Right forelimb (tissue), 1 donor: ENCODE measurements around the gene ACE2.

Experiments
- DNase-seq: peaks from one replicate; pipeline ENCODE4 v3.0.0-alpha.2; 2018

The ACE2 gene

GRCh38 chrX:15570145-15570544, 30.6 kb downstream of the ACE2 start:
- no peak for DNase-seq

GRCh38 chrX:15567886-15568616, 32.7 kb downstream of the ACE2 start:
- no peak for DNase-seq

GRCh38 chrX:15567267-15567666, 33.5 kb downstream of the ACE2 start:
- DNase-seq, result no peak

- DNase-seq, result no peak
Observed at GRCh38 chrX:15566244-15566643, 34.5 kb downstream of the ACE2 start.

DNA sequence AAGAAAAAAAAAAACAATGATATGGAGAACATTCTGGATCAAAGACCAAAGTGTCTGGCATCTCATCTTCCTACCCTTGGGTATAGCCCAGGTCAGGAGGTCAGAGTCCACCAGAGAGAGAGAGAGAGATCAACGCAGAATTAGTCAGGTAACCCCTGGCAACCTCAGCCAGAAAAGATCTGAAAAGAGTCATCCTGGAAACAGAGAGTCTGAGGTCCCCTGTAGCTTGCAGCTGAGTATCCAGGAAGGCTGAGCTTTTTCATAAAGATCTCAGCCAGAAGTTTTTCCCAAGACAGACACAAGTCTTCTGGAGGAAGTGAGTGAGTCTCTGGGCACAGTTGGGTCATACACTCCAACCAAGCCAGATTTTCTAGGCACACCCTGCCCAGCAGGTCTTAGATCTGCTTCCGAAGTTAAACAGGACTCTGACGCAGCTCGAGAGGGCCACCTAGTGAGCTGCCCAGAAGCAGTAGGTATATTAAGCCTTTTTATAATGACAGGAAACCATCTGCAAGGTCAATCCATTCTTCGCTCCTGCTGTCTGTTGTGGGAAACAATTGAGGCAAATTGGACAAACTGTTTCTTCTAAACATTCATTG, 35.7 kb downstream of the ACE2 start:
- no peak for DNase-seq

GRCh38 chrX:15563056-15563455, 37.7 kb downstream of the ACE2 start:
- DNase-seq, result no peak

GRCh38 chrX:15560924-15561323, 39.8 kb downstream of the ACE2 start:
- DNase-seq, result no peak

DNA sequence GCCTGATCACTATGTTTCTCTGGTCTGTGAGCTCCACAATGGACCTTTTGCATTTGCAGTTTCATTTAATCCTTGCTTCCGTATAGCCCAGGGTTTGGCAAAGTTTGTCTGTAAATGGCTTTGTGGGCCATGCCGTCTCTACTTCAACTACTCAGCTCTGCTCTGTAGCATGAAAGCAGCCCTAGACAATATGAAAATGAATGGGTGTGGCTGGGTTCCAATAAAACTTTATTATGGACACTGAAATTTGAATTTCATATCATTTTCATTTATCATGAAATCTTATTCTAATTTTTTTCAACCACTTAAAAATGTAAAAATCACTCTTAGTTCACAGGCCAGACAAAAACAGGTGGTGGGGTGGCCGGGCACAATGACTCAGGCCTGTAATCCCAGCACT, 41.5 kb downstream of the ACE2 start:
- DNase-seq, result no peak

- DNase-seq, result no peak
Observed at GRCh38 chrX:15549189-15550012, 51.4 kb downstream of the ACE2 start.

DNA sequence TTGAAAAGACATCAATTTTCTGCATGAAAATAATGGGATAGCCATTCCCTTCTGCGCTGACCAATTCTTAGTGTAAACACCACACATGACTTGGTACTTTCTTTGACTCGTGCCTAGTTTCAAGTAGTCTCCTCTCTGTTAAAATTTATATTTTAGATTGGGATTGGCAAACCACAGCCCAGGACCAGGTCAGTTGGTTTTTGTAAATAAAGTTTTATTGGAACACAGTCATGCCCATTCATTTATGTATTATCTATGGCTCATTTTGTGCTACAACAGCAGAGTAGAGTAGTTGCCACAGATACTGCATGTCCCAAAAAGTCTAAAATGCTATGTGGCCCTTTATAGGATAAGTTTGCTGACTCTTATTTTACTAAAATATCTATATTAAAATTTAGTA, 53.4 kb downstream of the ACE2 start:
- DNase-seq, result no peak

- no peak for DNase-seq
Observed at GRCh38 chrX:15546745-15547144, 54.0 kb downstream of the ACE2 start.

GRCh38 chrX:15530318-15530717, 70.4 kb downstream of the ACE2 start:
- no peak for DNase-seq

GRCh38 chrX:15529165-15529564, 71.6 kb downstream of the ACE2 start:
- DNase-seq, result no peak

GRCh38 chrX:15525664-15526416, 74.9 kb downstream of the ACE2 start:
- DNase-seq, result no peak

GRCh38 chrX:15524417-15524816, 76.3 kb downstream of the ACE2 start:
- DNase-seq, result no peak

DNA sequence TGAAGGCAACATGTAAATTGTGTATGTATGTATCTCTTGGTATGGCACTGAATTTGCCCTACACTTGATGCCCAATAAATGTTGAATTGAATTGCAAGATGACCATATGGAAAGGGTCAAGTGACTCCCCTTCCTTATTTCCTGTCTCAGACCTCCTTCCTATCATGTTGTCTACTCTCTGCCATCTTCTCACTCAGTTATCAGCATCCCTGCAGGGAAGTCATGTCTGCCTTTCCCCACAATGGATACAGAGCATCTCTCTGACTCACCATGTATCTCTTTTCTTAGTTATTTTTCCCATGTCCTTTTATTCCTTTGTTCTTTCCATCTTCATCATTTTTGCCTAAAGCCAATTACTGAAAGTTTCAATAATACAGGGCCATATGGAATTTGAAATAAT, 77.7 kb downstream of the ACE2 start:
- DNase-seq, result no peak

DNA sequence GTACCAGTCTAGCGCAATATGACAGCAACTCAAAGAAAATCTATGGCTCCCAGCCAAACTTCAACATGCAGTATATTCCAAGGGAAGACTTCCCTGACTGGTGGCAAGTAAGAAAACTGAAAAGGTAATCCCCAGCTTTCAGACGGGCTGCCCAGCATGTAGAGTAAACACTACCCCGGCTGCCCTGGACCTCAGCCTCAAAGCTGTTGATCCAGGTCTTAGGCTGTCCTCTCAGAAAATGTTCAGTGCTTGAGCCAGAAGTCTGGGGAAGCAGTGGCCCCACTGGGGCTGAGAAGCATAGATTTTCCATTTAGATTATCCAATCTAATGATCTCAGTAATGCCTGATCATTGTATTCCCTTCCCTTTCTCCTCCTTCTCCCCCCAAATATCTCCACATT, 78.3 kb downstream of the ACE2 start:
- DNase-seq, result no peak

DNA sequence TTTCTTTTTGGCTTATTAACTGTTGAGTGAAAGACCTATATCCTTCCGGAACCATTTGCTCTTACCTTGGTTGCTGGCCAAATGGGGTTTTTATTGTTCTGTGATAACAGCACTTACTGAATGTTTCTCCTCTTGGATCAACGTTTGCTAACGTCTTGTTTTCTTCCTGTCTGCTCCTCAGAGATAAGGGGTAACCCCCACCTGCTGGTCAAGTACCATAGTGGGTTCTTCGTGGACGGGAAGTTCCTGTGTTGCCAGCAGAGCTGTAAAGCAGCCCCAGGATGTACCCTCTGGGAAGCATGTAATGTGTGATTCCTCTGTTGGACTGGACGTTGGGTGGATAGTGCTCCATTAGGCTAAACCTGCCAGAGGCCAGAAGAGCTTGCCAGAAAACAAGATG, 84.8 kb downstream of the ACE2 start:
- DNase-seq, result no peak

- no peak for DNase-seq
Observed at GRCh38 chrX:15514279-15514678, 86.5 kb downstream of the ACE2 start.

DNA sequence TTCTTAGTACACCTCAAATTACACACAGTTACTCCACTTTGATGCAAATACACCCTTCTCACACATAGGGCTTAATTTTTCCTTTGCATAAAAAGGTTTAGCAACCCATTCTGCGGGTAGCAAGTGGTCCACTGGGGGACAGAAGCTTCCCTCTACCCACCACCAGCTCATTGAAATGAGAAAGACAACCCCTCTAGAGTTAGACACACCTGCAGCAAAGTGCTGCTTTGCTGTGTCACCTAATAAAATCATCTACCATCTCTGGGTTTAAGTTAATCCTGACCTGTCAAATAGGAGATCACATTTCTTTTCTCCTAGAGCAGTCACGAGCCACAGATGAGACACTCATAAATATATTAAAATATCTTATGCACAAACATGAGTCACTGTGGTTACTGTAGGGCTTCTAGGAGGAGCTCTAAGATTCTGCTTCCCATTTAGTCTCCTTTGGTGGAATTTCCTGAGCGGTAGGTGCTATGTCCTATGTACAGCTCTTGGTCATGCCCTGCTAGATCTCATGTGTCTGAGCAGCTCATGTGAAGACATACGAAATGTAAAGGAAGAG, 88.3 kb downstream of the ACE2 start:
- DNase-seq, result no peak

DNA sequence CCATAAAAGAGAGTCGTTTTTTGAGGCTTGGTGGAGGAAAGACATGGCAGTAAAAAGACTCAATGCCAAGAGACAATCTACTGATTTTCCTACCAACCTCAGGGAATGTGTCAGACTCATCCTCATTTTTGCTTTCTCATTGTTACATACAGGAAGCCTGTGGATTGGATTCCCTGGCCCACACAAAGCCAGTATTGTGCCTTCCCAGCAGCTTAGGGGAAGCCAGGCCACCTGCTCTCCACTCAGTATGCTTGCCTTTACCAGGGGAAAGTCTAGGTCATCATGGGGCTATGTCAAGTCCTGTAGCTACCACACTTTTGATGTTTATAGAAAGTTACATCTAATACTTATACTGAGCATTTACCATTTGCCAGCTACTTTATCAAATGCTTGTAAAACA, 89.2 kb downstream of the ACE2 start:
- no peak for DNase-seq
